Endothelial cell of umbilical vein (primary cell): ENCODE results near the gene EP300. TPM values are rescaled to one million over a fixed set of nuclear protein-coding genes. Genes with fewer than 3 reads are reported as not detected.

Source experiments
- BruUV-seq: library from RNA; stranded (reverse); fragments of 400-500 nt; replicated peaks from 2 replicates; lab custom pipeline; 2021; lab: Mats Ljungman, UMichigan
- CTCF ChIA-PET: fragments of 300-600, 350-600 bp; sonication (Branson Sonifier 250); formaldehyde crosslinking; loops from one replicate; lab custom pipeline; 2021; ENCODE audit warnings: antibody characterized with exemption, inconsistent platforms; lab: Charles Lee
- POLR2A ChIA-PET: fragments of 300-600, 350-600 bp; sonication (Branson Sonifier 250); formaldehyde crosslinking; loops from one replicate; lab custom pipeline; 2021; ENCODE audit warnings: antibody characterized with exemption, inconsistent platforms; lab: Charles Lee
- DNase-seq: peaks from one replicate; pipeline ENCODE4 v3.0.0-alpha.2; 2011; ENCODE audit warnings: low read depth, low spot score
- FAIRE-seq: peaks from 2 replicates; lab custom pipeline; 2011; peaks lifted over from hg19 to GRCh38; lab: Jason Lieb, UNC
- H2AFZ ChIP-seq: 2 replicates; pipeline ENCODE4 v1.6.0; 2012; ENCODE audit warnings: low read depth, low read length, control low read depth, inconsistent platforms
- H3K27ac ChIP-seq: 2 replicates; pipeline ENCODE4 v1.5.1; 2011; ENCODE audit warnings: low read depth, mild to moderate bottlenecking, control low read depth, low read length, moderate library complexity; ENCODE audit not compliant: insufficient read depth
- H3K27me3 ChIP-seq, 2 experiments: 2 replicates each; pipeline versions ENCODE4 v1.6.0 to v1.6.1; 2011; ENCODE audit warnings: low read length in 2 of 2, mixed read lengths in 1 of 2; ENCODE audit not compliant: control insufficient read depth in 2 of 2, insufficient read depth in 2 of 2
- H3K36me3 ChIP-seq, 2 experiments: 2 replicates in 1 of 2; 3 replicates in 1 of 2; pipeline ENCODE4 v1.5.1; 2011; ENCODE audit warnings: low read length in 2 of 2, mild to moderate bottlenecking in 1 of 2, moderate library complexity in 1 of 2; ENCODE audit not compliant: control insufficient read depth in 2 of 2, insufficient read depth in 2 of 2; ENCODE audit errors: extremely low read depth in 1 of 2
- H3K4me1 ChIP-seq: 3 replicates; pipeline ENCODE4 v1.5.1; 2011; ENCODE audit warnings: mild to moderate bottlenecking, low read length; ENCODE audit not compliant: control insufficient read depth, insufficient read depth; ENCODE audit errors: extremely low read depth
- H3K4me2 ChIP-seq: 2 replicates; pipeline ENCODE4 v1.6.1; 2011; ENCODE audit warnings: low read length, control low read depth, mixed read lengths; ENCODE audit not compliant: insufficient read depth
- H3K4me3 ChIP-seq, 3 experiments: fragments of 200-600 bp in 1 of 3; sonication (generic), shearing (Covaris generic) in 1 of 3; replicated peaks in 1 of 3; 2 replicates each; pipeline ENCODE4 v1.5.1; 2011 to 2016; ENCODE audit warnings: control low read depth in 3 of 3, low read length in 3 of 3, mild to moderate bottlenecking in 2 of 3, inconsistent platforms in 1 of 3, low read depth in 1 of 3, moderate library complexity in 1 of 3; ENCODE audit not compliant: insufficient read depth in 1 of 3
- H3K79me2 ChIP-seq: 2 replicates; pipeline ENCODE4 v1.6.0; 2012; ENCODE audit warnings: low read length, inconsistent platforms; ENCODE audit not compliant: control insufficient read depth, insufficient read depth
- H3K9ac ChIP-seq: replicated peaks from 2 replicates; pipeline ENCODE3; 2011; ENCODE audit warnings: low read length, control low read depth; ENCODE audit not compliant: insufficient read depth; ENCODE audit errors: extremely low read depth
- H3K9me1 ChIP-seq: replicated peaks from 3 replicates; pipeline ENCODE4 v1.6.0; 2011; ENCODE audit warnings: mild to moderate bottlenecking, low read length; ENCODE audit not compliant: control insufficient read depth, insufficient read depth; ENCODE audit errors: extremely low read depth
- H3K9me3 ChIP-seq: replicated peaks from 2 replicates; pipeline ENCODE4 v1.5.1; 2012; ENCODE audit warnings: low read length, inconsistent platforms; ENCODE audit not compliant: control insufficient read depth, insufficient read depth
- H4K20me1 ChIP-seq: replicated peaks from 2 replicates; pipeline ENCODE3; 2011; ENCODE audit warnings: mild to moderate bottlenecking, low read length; ENCODE audit not compliant: control insufficient read depth, insufficient read depth; ENCODE audit errors: extremely low read depth
- EZH2 ChIP-seq: IDR thresholded peaks from 2 replicates; pipeline ENCODE4 v1.6.1; 2012; ENCODE audit warnings: borderline replicate concordance, low read depth, mild to moderate bottlenecking, moderate library complexity, low read length, inconsistent platforms; ENCODE audit not compliant: severe bottlenecking
- FOS ChIP-seq: IDR thresholded peaks from 2 replicates; pipeline ENCODE4 v1.6.1; 2011; ENCODE audit warnings: mild to moderate bottlenecking, low read length, moderate library complexity, borderline replicate concordance; ENCODE audit not compliant: insufficient read depth
- GATA2 ChIP-seq: IDR thresholded peaks from 2 replicates; pipeline ENCODE4 v1.7.0; 2011; ENCODE audit warnings: low read depth, mild to moderate bottlenecking, moderate library complexity, mixed read lengths, low read length; ENCODE audit not compliant: insufficient read length, insufficient read depth
- JUN ChIP-seq: IDR thresholded peaks from 2 replicates; pipeline ENCODE4 v1.6.1; 2011; ENCODE audit warnings: borderline replicate concordance, low read depth; ENCODE audit not compliant: insufficient read length, insufficient read depth
- MYC ChIP-seq: IDR thresholded peaks from one replicate; pipeline ENCODE4 v1.6.1; 2011; ENCODE audit warnings: mild to moderate bottlenecking, low read depth, low read length
- POLR2A ChIP-seq: IDR thresholded peaks from 2 replicates; pipeline ENCODE4 v1.6.1; 2012; ENCODE audit warnings: low read depth, mild to moderate bottlenecking, control low read depth, low read length
- POLR2AphosphoS5 ChIP-seq: IDR thresholded peaks from 2 replicates; pipeline ENCODE4 v1.6.1; 2012; ENCODE audit warnings: low read depth, mild to moderate bottlenecking, control low read depth, low read length, moderate library complexity; ENCODE audit not compliant: insufficient read depth
- dilution Hi-C: fragments of 300-500 bp; cut with MboI; formaldehyde crosslinking; loops from one replicate; pipeline ENCODE4 v1.15.0; 2019; ENCODE audit warnings: low sequenced_read_pairs; ENCODE audit not compliant: extremely low pct_ligation_motif_present
- intact Hi-C: fragments of 100-400 bp; cut with micrococcal nuclease; formaldehyde crosslinking; loops from one replicate; pipeline ENCODE4 v1.10.0; 2022
- polyA plus RNA-seq, 4 experiments: library from polyadenylated mRNA; depleted of rRNA in 3 of 4; stranded (reverse) in 3 of 4; unstranded in 1 of 4; fragments of >200 nt; gene quantifications; 2 replicates each; pipeline versions ENCODE4 v1.2.1 to v1.2.3, GENCODE V29; 2011 to 2012; ENCODE audit warnings: missing spikeins in 1 of 4
- total RNA-seq: library from RNA; stranded (reverse); gene quantifications from 2 replicates; pipeline ENCODE4 v1.2.3, GENCODE V29; 2021
- TF ChIP-seq, protein P1 (sequence below): IDR thresholded peaks from 2 replicates; pipeline ENCODE4 v1.6.1; 2011; ENCODE audit not compliant: insufficient read depth, insufficient read length
- TF ChIP-seq, protein P2 (sequence below), 2 donors: IDR thresholded peaks; 1 replicate in 1 of 2; 2 replicates in 1 of 2; pipeline ENCODE4 v1.5.1; 2011; ENCODE audit warnings: low read length in 2 of 2, mild to moderate bottlenecking in 2 of 2, moderate library complexity in 2 of 2, control low read depth in 1 of 2, inconsistent platforms in 1 of 2, low read depth in 1 of 2; ENCODE audit not compliant: insufficient read depth in 1 of 2; ENCODE audit errors: extremely low read depth in 1 of 2

Gene EP300
- total and polyA plus RNA-seq, 2 donors (not counting 3 experiments of a cell fraction or from before 2014, with no cell fraction given) = 24.4 to 63.0 TPM

DNA sequence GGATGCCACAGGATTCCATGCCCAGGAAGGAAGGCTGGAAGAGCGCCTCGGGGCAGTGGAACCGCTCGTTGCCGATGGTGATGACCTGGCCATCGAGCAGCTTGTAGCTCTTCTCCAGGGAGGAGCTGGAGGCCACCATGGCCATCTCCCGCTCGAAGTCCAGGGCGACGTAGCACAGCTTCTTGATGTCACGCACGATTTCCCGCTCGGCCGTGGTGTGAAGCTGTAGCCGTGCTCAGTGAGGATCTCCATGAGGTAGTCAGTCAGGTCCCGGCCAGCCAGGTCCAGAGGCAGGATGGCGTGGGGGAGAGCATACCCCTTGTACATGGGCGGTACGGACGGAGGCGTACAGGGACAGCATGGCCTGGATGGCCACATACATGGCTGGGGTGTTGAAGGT lies 17.9 kb upstream of the EP300 start:
- H3K4me1 ChIP-seq = no peaks in the 10 kb centered on the region
- no TSS peak for BruUV-seq
- H3K4me2 ChIP-seq = no peak overlapping the region
- no peak for FAIRE-seq
- CTCF ChIA-PET = interaction anchor here (1.2 kb wide), 1 partner anchor 13 kb away, joined by 3 read pairs; no protein-coding TSS in a partner anchor
- H3K36me3 ChIP-seq = no peaks in the 10 kb centered on the region
- no peak overlapping the region for H3K27ac ChIP-seq
- DNase-seq = no peak
- H3K9me1 ChIP-seq = no peaks in the 10 kb centered on the region
- no peaks in the 10 kb centered on the region for H3K79me2 ChIP-seq
- no peak overlapping the region for H3K4me3 ChIP-seq
- H4K20me1 ChIP-seq = no peaks in the 10 kb centered on the region
- no peak overlapping the region for H2AFZ ChIP-seq
- intact Hi-C loops (no loop called here), dilution Hi-C loops (no loop called here)
- TF ChIP-seq GATA2 = no peak
- TF ChIP-seq FOS = no peak
- TF ChIP-seq, protein P1, sequence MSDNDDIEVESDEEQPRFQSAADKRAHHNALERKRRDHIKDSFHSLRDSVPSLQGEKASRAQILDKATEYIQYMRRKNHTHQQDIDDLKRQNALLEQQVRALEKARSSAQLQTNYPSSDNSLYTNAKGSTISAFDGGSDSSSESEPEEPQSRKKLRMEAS = no peak
- no peak for TF ChIP-seq MYC
- TF ChIP-seq POLR2A = no peak
- no peak for TF ChIP-seq EZH2
- no peak for TF ChIP-seq POLR2AphosphoS5
- TF ChIP-seq, protein P2, sequence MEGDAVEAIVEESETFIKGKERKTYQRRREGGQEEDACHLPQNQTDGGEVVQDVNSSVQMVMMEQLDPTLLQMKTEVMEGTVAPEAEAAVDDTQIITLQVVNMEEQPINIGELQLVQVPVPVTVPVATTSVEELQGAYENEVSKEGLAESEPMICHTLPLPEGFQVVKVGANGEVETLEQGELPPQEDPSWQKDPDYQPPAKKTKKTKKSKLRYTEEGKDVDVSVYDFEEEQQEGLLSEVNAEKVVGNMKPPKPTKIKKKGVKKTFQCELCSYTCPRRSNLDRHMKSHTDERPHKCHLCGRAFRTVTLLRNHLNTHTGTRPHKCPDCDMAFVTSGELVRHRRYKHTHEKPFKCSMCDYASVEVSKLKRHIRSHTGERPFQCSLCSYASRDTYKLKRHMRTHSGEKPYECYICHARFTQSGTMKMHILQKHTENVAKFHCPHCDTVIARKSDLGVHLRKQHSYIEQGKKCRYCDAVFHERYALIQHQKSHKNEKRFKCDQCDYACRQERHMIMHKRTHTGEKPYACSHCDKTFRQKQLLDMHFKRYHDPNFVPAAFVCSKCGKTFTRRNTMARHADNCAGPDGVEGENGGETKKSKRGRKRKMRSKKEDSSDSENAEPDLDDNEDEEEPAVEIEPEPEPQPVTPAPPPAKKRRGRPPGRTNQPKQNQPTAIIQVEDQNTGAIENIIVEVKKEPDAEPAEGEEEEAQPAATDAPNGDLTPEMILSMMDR (IDR thresholded peaks at IDR 0.05; ENCODE audit: extremely low read depth in 1 of 2, insufficient read depth in 1 of 2, low read depth in 1 of 2, low read length in 2 of 2) = no peak
- TF ChIP-seq JUN = no peak
- POLR2A ChIA-PET = no interaction called here
- no peaks in the 10 kb centered on the region for H3K9me3 ChIP-seq
- H3K27me3 ChIP-seq = no peaks in the 10 kb centered on the region
- H3K9ac ChIP-seq = no peak overlapping the region
